Neural crest cell (in vitro differentiated cells): ENCODE measurements around the gene VASH1. TPM values are rescaled to one million over a fixed set of nuclear protein-coding genes. Genes with fewer than 3 reads are reported as not detected.

Experiments used
- DNase-seq: peaks from one replicate; pipeline ENCODE4 v3.0.0; 2021; ENCODE audit warnings: low read depth, mixed read lengths, low spot score
- H3K27ac Mint-ChIP-seq: one replicate; pipeline ENCODE4 v1.8.0; 2021; ENCODE audit warnings: mild to moderate bottlenecking, mixed read lengths; ENCODE audit not compliant: unreplicated experiment
- H3K27me3 Mint-ChIP-seq: 2 replicates; pipeline ENCODE4 v1.8.0; 2021; ENCODE audit warnings: low read depth, mild to moderate bottlenecking, mixed read lengths
- H3K36me3 Mint-ChIP-seq: 2 replicates; pipeline ENCODE4 v1.8.0; 2021; ENCODE audit warnings: low read depth, mild to moderate bottlenecking, mixed read lengths
- H3K4me1 Mint-ChIP-seq: 2 replicates; pipeline ENCODE4 v1.8.0; 2021; ENCODE audit warnings: mixed read lengths
- H3K4me3 Mint-ChIP-seq: one replicate; pipeline ENCODE4 v1.8.0; 2021; ENCODE audit warnings: mild to moderate bottlenecking, mixed read lengths
- H3K9me3 Mint-ChIP-seq: 2 replicates; pipeline ENCODE4 v1.8.0; 2021; ENCODE audit warnings: mixed read lengths
- CTCF ChIP-seq: fragments of 200-600 bp; sonication (generic); conservative IDR thresholded peaks from 2 replicates; pipeline ENCODE4 v1.5.0; 2021; ENCODE audit warnings: antibody characterized with exemption, mild to moderate bottlenecking
- total RNA-seq: library from RNA; stranded (reverse); gene quantifications from 2 replicates; pipeline ENCODE4 v1.2.1, GENCODE V29; 2021

VASH1 gene
- total RNA-seq, 1 donor from 2014 or later: 72.0 TPM

DNA sequence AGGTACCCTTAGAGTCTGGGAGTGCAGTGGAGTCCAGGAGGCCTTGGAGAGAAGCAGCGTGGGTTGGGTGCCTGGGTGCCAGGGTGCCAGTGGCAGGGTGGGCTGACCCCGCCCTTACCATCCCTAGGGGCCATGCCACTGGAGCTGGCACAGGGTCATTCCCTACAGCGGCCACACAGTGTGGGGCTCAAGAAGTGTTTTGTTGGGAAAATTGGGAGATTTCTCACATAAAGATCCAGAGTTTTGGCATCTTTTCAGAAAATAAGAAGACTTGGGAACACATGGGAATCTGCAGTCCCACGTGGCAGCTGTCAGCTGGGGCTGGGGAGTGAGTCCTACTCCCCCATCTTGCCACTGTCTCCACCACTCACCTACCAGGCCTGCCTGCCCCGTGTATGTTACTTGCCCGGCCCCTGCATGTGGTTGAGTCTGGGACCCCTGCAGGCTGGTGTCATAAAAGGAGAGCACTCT lies 4.2 kb downstream of the VASH1 start:
- Mint-ChIP-seq H3K4me3 (peak overlapping the region; percentile 73), H3K27me3 (peaks cover 2% of the 10 kb centered on the region), H3K4me1 (peaks cover 60% of the 10 kb centered on the region), H3K27ac (no peak overlapping the region), H3K9me3 (no peaks in the 10 kb centered on the region), H3K36me3 (peaks cover 3% of the 10 kb centered on the region)
- DNase-seq: no peak
- no peak for TF ChIP-seq CTCF

DNA sequence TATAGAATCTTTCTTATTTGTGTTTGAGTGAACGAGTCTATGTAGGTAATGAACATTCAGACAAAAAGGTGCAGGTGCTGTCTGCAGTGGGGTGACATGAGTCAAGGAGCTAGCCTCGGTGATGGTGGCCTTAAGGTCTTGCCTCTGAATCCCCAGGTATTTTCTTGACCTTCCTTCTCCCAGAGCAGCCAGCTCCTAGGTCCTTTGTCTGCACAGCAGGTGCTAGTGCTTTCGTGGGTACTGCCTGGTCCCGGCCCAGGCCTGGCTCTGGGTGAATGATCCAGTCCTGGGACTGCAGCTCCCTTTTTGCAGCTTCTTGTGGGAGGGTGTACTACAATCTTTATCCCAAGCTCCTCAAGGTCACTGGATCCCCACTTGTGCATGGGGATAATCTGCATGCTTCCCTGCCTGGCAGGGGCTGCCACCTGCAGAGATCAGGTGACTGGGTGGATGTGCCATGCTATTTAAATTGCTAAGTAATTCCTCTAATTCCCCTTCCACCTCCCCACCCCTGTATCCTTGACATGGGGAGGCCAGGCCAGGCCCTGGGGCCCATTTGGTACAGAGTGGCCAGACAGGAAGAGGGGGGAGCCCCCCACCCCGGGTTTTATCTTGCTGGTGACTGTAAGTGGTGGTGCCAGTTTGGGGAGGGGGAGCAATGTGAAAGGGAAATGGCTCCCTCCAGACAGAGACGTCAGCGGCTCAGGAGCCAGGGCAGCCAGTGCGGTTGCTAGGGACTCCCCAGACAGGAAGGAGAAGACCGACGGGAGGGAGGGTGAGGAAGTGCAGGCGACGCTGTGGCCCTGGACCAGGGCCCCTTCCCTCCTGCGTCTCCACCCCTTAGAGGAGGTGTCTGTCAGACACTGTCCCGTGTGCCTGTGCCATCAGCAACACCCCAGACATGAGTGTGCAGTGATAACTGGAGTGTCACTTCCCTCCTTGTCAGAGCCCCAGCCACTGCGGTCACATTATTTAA lies 6.7 kb downstream of the VASH1 start:
- H3K4me1 Mint-ChIP-seq: peaks cover 56% of the 10 kb centered on the region
- H3K27me3 Mint-ChIP-seq: no peaks in the 10 kb centered on the region
- peak overlapping the region; percentile 12 for H3K4me3 Mint-ChIP-seq
- TF ChIP-seq CTCF: no peak
- DNase-seq: no peak
- H3K9me3 Mint-ChIP-seq: no peaks in the 10 kb centered on the region
- H3K36me3 Mint-ChIP-seq: peaks cover 3% of the 10 kb centered on the region
- peak overlapping the region; percentile 86 for H3K27ac Mint-ChIP-seq

GRCh38 chr14:76768671-76769500 lies 7.6 kb downstream of the VASH1 start:
- Mint-ChIP-seq H3K4me3 (peak overlapping the region; percentile 15), H3K9me3 (no peaks in the 10 kb centered on the region), H3K27me3 (no peaks in the 10 kb centered on the region), H3K27ac (peak overlapping the region; percentile 86), H3K4me1 (peaks cover 56% of the 10 kb centered on the region), H3K36me3 (peaks cover 3% of the 10 kb centered on the region)
- DNase-seq: no peak
- no peak for TF ChIP-seq CTCF

DNA sequence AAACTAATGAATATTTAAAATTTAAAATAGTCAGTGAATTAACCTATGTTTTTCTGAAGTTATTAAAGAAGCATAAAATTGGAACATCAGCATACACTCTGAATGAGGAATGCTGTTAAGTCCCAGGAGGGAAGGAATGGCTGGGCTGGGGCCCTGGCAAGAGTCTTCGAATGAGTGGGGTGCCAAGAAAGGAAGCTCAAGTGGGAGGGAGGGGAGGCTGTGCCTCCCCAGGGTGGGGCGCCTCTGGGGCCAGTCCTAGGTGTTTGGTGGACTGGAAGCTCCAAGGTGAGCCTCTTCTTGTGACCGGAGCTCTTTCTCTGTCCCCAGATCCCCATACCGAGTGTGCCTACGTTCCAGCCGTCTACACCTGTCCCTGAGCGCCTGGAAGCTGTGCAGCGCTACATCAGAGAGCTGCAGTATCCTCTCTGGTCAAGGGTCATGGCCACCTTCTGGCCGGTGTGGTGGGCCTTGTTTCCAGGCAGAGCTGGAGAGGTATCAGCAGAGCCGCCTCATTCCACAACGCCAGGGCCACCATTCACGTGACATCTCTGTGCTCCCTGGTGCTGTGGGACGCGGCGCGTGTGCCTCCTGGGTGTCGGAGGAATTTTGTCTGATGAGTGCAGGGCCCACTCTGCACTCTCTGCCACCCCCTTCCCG lies 8.5 kb downstream of the VASH1 start:
- no peak for TF ChIP-seq CTCF
- H3K4me1 Mint-ChIP-seq: peaks cover 50% of the 10 kb centered on the region
- H3K36me3 Mint-ChIP-seq: peaks cover 3% of the 10 kb centered on the region
- DNase-seq: no peak
- peak overlapping the region; percentile 15 for H3K4me3 Mint-ChIP-seq
- no peaks in the 10 kb centered on the region for H3K27me3 Mint-ChIP-seq
- H3K27ac Mint-ChIP-seq: no peak overlapping the region
- H3K9me3 Mint-ChIP-seq: no peaks in the 10 kb centered on the region
